Activated CD4-positive, alpha-beta T cell treated with anti-CD3 and anti-CD28 coated beads for 1 hour (primary cell): ENCODE results near the gene DCBLD1.

ENCODE experiments used
- DNase-seq: peaks from one replicate; pipeline ENCODE4 v3.0.0-alpha.2; 2020

Gene DCBLD1

DNA sequence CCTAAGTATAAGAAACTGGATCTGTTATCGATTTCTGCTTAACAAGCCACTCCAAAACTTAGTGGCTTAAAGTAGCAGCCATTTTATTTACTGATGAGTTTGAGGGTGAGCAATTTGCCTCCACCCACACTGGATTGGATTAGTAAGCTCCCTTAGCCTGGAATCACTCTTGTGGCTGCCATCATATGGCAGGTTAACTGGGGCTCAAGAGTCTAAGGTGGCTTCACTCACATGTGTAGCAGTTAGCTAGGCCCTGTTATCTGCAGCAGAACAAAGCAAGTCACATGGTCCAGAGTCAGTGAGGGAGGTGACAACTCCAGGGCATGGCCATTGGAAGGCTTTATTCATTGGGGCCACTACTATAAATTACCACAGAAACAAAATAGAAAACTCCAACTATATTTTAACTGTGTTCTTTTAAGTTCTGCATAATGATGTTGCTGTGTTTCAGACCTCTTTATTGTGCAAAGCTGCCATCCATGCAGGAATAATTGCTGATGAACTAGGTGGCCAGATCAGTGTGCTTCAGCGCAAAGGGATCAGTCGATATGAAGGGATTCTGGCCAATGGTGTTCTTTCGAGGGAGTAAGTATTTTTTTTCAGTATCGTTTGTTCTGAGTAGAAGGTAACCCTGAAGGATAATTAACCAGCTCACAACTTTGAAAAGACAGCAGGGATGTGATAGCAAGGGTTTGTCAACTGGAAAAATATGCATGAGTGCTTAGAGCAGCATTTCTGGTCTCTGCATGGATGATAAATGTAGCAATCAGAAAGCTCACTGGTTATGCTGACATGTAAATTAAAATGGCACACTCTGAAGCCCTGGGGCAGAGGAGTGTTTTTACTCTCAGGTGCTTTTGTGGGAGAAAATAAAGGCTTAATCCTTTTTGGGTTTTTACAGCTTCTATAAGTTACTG, 49.6 kb downstream of the DCBLD1 start:
- no peak for DNase-seq

DNA sequence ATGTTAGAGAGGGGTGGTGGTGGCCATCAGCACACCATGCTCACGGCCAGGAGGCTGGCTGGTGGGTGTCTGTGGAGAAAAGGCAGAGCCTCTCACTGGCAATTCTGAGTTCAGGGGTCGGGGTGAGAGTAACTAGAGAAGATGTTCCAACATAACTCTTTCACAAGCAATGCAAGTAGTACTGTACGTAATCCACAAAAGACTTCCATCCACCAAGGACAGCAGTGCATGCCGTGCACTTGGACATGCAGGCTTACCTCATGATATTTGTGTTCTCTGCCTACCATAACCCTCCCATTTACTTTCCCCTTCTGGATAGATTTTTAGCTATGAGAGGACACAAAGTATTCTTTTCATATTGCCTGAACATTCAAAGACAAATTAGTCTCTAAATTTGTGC, 51.3 kb downstream of the DCBLD1 start:
- DNase-seq = no peak

DNA sequence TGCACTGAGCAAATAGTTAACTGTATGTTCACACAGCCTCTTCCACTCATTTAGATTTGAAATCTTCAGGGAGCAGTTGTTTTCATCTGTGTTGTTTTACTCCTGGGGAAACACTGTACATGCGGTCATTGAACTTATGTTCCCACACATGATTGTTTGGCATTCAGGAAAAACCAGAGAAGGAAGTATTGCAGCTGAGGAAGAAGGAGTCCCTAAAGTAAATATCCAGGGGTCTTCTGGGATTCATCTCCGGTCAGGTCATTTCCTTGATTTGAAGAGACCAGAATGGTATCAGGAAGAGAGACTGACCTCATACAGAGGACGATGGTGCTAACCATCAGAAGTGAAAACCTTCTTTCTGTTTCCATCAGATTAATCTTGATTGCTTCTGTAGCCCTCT, 52.5 kb downstream of the DCBLD1 start:
- no peak for DNase-seq

- no peak for DNase-seq
Measured at GRCh38 chr6:117536317-117536716, 53.8 kb downstream of the DCBLD1 start.

DNA sequence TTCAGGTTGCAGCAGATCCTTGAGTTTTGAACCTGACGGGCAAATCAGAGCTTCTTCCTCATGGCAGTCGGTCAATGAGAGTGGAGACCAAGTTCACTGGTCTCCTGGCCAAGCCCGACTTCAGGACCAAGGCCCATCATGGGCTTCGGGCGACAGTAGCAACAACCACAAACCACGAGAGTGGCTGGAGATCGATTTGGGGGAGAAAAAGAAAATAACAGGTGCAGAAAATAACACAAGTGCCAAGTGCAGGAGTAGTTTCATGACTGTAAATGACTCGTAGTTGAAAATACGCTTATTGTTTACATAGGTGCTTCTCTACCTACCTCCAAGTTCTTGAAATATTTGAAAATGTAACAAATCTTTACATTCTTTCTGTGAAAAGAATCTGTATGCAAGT, 56.1 kb downstream of the DCBLD1 start:
- no peak for DNase-seq

- no peak for DNase-seq
Measured at GRCh38 chr6:117540670-117541069, 58.2 kb downstream of the DCBLD1 start.

GRCh38 chr6:117542493-117542892, 60.0 kb downstream of the DCBLD1 start:
- no peak for DNase-seq

DNA sequence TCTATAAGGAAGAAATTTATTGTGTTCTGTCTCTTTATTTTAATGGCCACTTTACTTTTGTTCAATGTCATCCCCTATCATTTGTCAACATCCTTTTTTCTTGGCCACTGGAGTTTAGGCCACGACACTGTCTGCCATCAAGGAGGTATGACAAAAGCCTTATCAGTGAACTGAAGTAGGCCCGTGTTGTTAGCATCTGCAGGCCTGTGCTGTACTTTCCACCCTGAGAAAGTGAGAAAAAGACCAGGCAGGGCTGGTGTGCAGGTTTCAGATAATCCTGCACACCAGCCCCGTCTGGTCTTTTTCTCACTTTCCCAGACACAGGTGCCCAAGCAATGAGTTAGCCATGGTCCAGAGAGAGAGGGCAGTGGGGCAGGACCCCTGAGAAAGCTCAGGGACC, 62.2 kb downstream of the DCBLD1 start:
- no peak for DNase-seq

DNA sequence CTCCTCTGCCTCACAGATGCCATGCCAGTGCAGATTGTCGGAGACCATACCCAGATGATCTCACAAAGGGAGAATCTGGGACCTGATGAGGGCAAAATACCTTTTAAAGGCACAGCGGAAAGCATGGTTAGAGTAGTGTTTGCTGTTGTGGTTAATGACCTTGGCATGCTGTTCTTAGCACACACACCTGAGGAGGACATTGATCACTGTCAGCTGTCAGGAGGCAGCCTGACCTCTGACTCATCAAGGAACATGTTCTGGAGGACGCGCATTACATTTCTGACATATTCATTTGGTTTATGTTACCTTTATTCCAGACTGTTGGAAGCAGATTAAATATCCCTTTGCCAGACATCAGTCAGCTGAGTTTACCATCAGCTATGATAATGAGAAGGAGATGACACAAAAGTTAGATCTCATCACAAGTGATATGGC, 62.7 kb downstream of the DCBLD1 start:
- no peak for DNase-seq

GRCh38 chr6:117546674-117547073, 64.2 kb downstream of the DCBLD1 start:
- no peak for DNase-seq

DNA sequence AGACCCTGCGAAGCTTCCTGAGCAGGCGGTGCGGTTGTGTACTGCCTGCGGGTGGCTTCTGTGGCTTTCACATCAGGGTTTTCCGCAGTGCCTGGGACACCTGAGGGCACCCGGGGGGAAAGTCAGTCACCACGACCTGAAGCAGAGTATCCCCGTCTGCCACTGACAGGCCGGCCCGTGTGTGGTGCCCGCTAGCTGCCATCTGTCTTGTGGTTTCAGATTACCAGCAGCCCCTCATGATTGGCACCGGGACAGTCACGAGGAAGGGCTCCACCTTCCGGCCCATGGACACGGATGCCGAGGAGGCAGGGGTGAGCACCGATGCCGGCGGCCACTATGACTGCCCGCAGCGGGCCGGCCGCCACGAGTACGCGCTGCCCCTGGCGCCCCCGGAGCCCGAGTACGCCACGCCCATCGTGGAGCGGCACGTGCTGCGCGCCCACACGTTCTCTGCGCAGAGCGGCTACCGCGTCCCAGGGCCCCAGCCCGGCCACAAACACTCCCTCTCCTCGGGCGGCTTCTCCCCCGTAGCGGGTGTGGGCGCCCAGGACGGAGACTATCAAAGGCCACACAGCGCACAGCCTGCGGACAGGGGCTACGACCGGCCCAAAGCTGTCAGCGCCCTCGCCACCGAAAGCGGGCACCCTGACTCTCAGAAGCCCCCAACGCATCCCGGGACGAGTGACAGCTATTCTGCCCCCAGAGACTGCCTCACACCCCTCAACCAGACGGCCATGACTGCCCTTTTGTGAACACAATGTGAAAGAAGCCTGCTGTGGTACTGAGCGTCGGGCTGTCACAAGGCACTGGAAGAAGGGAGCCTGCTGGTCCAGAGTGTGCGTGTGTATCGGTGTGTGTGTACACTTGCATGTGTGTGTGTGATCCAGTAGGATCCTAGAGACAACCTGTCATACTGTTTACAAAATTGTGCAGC, 65.5 kb downstream of the DCBLD1 start:
- no peak for DNase-seq

DNA sequence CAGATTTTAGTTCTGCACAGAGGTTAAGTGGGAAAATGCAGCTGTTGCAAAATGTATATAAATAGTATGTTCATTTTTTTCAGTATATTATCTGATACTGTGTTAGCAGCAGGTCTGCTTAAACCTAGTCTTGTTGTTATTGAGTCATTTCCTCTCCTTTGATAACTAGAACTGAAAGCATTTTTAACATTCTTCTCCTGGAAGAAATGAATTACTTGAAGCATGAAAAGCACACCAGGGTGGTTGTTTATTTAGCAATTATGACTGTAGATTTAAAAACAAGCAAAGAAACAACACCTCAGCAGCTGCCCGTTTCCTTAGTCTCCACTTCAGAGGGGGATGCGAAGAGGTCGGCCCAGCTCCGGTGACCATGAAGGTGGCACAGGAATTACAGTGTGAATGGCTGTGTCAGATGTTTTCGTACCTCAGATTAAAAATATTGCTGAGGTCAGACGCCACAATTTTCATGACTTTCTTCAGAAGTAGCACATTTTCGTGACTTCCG, 66.4 kb downstream of the DCBLD1 start:
- DNase-seq = no peak

DNA sequence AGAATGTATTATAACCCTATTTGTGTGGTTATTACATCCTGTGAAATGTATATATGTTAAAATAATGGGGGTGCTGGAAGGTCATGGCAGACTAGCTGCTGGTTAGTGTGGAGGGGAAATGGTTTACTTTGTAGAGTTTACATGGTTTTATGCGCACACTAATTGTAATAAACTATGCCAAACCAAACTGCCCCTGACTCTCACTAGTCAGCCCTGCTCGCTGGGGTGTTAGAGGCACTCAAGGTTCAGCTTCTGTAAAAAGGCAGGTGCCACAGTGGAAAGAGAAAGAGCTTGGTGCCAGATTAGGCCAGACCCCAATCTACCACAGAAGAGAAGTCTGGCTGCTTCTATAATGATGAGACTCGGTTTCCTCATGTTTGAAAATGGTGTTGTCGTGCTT, 67.1 kb downstream of the DCBLD1 start:
- DNase-seq = no peak

- no peak for DNase-seq
Measured at GRCh38 chr6:117550078-117550600, 67.7 kb downstream of the DCBLD1 start.

DNA sequence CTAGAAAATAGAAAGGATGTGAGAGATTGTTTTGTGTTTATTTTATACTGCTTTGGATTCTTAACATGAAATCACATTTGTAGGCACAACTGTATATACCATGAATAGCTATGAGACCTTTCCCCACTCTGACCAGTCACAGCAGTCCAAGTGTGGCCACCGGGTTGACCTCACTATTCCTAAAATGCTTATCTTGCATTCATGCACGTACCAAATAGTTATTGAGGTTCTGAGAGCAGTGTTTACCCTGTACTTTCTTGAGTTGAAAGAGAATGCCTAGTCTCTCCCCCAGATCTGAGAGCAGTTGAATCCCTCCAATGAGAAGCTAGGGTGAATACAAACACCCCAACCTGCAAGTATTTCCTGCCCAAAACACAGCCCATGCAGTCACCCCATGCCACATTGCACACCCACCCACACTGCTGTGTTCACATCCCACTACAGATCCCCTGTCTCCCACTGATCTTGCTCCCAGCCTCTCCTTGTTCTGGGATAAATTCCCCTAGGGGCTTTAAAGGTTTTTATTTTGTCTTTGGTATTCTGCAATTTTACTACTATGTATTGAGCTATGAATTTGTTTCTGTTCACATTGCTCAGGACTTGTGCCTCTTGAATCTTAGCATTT, 68.3 kb downstream of the DCBLD1 start:
- no peak for DNase-seq

DNA sequence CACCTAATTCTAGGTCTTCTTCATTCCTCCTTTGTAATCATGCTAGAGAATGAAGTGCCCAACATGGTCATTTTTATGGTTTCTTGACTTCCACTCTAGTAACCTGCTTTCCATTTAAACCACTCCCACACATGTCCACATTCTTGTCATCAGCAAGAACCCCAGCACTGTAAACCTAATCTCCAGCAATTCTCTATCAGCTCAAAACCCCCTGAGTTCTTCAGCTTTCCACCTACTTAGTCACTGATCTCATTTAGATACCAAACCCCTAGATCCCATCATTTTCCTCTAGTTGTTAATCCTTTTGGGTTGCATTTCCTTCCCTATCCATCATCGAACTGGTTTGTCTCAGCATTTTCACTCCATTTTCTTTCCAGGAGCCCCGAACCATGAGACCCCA, 70.1 kb downstream of the DCBLD1 start:
- no peak for DNase-seq

DNA sequence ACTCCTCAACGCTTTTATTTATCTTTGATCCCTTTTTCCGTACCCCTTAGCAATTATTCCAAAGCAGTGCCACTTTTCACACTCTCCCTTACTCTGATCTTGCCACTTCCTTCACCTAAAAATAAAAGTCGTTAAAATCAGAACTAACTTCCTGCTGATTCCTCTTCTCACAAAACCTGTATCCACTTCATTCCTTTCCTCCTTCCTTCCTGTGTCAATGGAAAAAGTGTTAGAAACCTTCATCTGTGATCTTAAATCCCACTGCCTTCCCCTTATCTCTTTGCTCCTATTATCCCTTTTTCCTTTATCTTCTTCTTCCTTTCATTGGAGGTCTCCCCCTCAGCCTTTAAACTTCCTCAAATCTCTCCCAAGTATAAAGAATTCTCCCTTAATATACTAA, 70.7 kb downstream of the DCBLD1 start:
- no peak for DNase-seq

DNA sequence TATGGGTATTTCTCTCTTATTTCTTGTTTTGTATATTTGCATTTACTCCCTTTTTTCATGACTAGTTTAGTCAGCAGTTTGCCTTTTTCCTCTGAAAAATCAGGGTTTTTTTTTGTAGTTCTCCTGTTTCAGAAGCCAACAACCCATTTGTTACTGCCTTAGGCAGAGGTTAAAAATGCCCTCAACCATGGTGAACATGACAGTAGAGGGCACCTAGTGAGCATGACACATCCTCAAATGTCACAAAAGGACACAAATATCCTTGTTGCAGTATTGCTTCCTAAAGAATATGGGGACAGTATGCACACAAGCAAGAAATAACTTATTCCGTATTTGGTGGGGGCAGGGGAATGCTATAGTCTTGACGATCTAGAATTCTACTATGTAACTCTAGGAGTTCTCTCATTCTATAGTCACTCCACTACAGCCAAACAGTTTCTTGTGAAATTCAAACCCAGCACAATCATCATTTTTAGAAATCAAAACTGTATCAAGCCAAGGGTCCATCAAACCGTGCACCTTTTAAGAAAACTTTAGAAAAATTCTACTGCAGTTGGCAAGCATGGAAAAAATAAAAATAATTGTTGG, 72.9 kb downstream of the DCBLD1 start:
- DNase-seq = no peak

DNA sequence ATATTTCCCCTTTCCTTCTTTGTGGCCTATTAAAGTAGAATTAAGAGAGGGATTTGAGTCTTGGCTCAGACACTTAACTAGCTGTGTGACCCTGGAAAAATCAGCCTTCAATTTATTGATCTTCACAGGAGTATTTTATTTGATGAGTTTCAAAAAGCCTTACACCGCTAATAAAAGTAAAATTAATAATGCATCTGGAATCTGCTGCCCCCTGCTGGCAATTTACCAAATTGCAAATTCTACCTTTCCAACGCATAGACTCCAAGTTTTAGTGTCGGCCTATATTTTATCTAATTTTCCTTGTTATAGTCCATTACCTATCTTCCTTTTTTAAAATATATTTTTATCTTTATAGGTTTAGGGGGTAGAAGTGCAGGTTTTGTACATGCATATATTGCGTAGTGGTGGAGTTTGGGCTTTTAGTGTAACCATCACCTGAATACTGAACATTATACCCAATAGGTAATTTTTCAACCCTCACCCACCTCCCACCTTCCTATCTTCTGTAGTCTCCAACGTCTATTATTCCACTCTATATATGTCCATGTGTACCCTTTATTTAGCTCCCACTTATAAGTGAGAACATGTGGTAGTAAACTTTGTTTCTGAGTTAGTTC, 73.5 kb downstream of the DCBLD1 start:
- no peak for DNase-seq

DNA sequence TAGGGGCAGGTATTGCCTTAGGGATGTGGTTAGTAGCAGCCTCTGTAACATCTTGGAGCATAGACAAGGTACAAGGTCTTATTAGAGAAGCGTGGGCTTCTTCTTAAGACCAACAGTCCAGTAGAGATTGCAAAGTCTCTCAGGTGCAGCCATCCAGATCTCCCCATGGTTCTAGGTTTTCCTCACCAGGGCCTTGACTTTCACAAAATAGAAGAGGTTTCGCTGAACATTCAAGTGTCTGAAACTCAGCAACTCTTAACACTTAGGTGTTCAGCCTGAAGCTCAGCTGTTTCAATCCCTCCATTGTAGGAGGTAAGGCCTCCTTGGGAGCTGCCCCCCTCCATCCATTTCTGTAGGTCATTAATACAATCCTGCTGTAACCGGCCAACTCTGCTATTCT, 75.5 kb downstream of the DCBLD1 start:
- DNase-seq = no peak

- no peak for DNase-seq
Measured at GRCh38 chr6:117558818-117559217, 76.3 kb downstream of the DCBLD1 start.

DNA sequence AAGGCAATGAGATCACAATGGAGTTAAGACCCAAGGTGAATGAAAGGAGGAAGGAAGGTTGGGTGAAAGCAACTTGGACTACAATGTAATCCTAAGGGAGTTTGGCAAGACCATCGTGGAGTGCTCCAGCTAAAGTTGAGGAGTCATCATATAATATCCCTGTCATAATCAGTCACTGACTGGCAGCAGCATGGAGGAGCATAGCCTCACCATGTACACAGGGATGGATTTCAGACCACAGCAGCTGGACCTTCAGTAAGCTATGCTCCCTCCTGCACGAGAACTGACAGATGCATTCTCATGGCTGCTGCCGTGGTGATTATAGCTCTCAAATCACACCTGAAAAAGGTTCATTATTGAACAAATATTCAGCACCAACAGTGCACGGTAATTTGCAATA, 76.8 kb downstream of the DCBLD1 start:
- no peak for DNase-seq
